HEK293 (cell line): ENCODE data around the gene REV3L.

Experiments
- CTCF ChIP-seq: fragments of 450-650 bp; formaldehyde crosslinking; IDR thresholded peaks from 2 replicates; pipeline ENCODE4 v1.5.1; 2016; ENCODE audit warnings: missing biosample characterization, missing genetic modification characterization
- REST ChIP-seq: fragments of 450-650 bp; formaldehyde crosslinking; IDR thresholded peaks from 2 replicates; pipeline ENCODE4 v1.5.1; 2016; ENCODE audit warnings: missing biosample characterization, missing genetic modification characterization
- SETDB1 ChIP-seq: IDR thresholded peaks from one replicate; pipeline ENCODE4 v1.6.1; 2017; ENCODE audit warnings: mild to moderate bottlenecking, low read length, moderate library complexity, mixed read lengths; ENCODE audit not compliant: insufficient read length
- ZNF302 ChIP-seq: fragments of 450-650 bp; formaldehyde crosslinking; IDR thresholded peaks from 2 replicates; pipeline ENCODE4 v1.5.1; 2016; ENCODE audit warnings: missing biosample characterization, missing genetic modification characterization, low read depth
- ZNF350 ChIP-seq: fragments of 450-650 bp; formaldehyde crosslinking; IDR thresholded peaks from 2 replicates; pipeline ENCODE4 v1.5.0; 2017; ENCODE audit warnings: missing biosample characterization, mild to moderate bottlenecking, missing genetic modification characterization
- ZNF501 ChIP-seq: fragments of 450-650 bp; formaldehyde crosslinking; IDR thresholded peaks from 2 replicates; pipeline ENCODE4 v1.5.1; 2016; ENCODE audit warnings: missing biosample characterization, missing genetic modification characterization
- ZNF529 ChIP-seq: fragments of 450-650 bp; formaldehyde crosslinking; IDR thresholded peaks from 2 replicates; pipeline ENCODE4 v1.5.1; 2017; ENCODE audit warnings: missing genetic modification characterization, missing biosample characterization; ENCODE audit not compliant: insufficient replicate concordance

- no peak for TF ChIP-seq CTCF
- no peak for TF ChIP-seq ZNF302 (tag by site-specific recombination)
- no peak for TF ChIP-seq ZNF501 (tag by site-specific recombination)
- TF ChIP-seq ZNF350 (tag by site-specific recombination) = no peak
- no peak for TF ChIP-seq SETDB1
- TF ChIP-seq REST (tag by site-specific recombination) = no peak
- TF ChIP-seq ZNF529 (tag by site-specific recombination) = no peak
These were observed 79.6 kb downstream of the REV3L start for GRCh38 chr6:111403388-111403787.
